Activated T-helper 1 cell treated with anti-CD3 and anti-CD28 coated beads, Interleukin-12 subunit alpha, Interleukin-12 subunit beta, Interleukin-2, Interleukin-4 antibody, amounts not matched to agents 30 ng/mL and 10 ng/mL and 1 ng/mL, durations not matched to agents 14 hours and 24 hours and 36 hours (primary cell): Measurements from ENCODE around the gene ACSF3. TPM values are rescaled to one million over a fixed set of nuclear protein-coding genes. Genes with fewer than 3 reads are reported as not detected.

Source experiments
- DNase-seq: peaks from one replicate; pipeline ENCODE4 v3.0.0; 2021; ENCODE audit warnings: low spot score
- H3K27ac Mint-ChIP-seq: one replicate; pipeline ENCODE4 v1.8.0; 2021; ENCODE audit warnings: mild to moderate bottlenecking, mixed read lengths
- H3K27me3 Mint-ChIP-seq: one replicate; pipeline ENCODE4 v1.8.0; 2022; ENCODE audit warnings: mild to moderate bottlenecking, moderate library complexity, mixed read lengths; ENCODE audit not compliant: insufficient read depth
- H3K36me3 Mint-ChIP-seq: one replicate; pipeline ENCODE4 v1.8.0; 2021; ENCODE audit warnings: low read depth, mixed read lengths
- H3K4me1 Mint-ChIP-seq: one replicate; pipeline ENCODE4 v1.8.0; 2021; ENCODE audit warnings: low read depth, mixed read lengths
- H3K4me3 Mint-ChIP-seq: one replicate; pipeline ENCODE4 v1.8.0; 2021; ENCODE audit warnings: mild to moderate bottlenecking, moderate library complexity, mixed read lengths
- H3K9me3 Mint-ChIP-seq: one replicate; pipeline ENCODE4 v1.8.0; 2021; ENCODE audit warnings: mixed read lengths
- intact Hi-C: fragments of 100-400 bp; cut with micrococcal nuclease; formaldehyde crosslinking; loops from one replicate; pipeline ENCODE4 v1.15.1; 2024
- total RNA-seq: library from RNA; stranded (reverse); gene quantifications from 2 replicates; pipeline ENCODE4 v1.2.3, GENCODE V29; 2022

Gene ACSF3
- total RNA-seq, 1 donor from 2014 or later: 37.0 TPM

DNA sequence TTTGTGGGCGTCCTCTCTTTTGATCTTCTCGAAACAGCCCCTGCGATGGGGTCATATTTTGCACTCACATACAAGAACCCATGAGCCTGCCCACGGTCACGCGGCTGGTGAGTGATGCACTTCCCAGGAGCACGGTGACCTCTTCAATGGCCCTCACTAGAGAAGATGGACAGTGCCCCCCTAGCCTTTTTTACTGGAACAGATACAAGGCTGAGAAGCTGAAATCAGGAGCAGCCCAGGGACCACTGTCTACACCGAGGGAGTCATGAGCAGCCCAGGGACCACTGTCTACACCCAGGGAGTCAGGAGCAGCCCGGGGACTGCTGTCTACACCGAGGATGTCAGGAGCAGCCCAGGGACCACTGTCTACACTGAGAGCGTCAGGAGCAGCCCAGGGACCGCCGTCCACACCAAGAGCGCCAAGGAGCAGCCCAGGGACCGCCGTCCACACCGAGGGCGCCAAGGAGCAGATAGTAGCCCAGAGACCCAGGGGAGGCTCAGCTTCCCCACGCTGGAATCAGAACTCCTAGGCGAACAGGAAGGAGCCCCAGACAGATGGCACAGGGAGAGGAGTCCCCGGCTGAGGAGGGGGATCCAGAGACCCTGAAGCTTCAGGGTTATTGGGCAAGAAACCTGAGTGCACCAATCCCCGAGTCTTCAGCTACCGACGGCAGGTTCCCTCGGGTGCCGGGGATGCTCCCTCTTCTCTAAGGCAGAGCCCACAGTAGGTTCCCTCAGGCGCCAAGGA is 23.7 kb downstream of the ACSF3 start:
- Mint-ChIP-seq H3K9me3 (no peaks in the 10 kb centered on the region), H3K27ac (peak overlapping the region; percentile 5), H3K36me3 (peaks cover 40% of the 10 kb centered on the region), H3K27me3 (no peaks in the 10 kb centered on the region), H3K4me1 (peaks cover 29% of the 10 kb centered on the region), H3K4me3 (no peak overlapping the region)
- intact Hi-C loops: no loop called here
- no peak for DNase-seq

DNA sequence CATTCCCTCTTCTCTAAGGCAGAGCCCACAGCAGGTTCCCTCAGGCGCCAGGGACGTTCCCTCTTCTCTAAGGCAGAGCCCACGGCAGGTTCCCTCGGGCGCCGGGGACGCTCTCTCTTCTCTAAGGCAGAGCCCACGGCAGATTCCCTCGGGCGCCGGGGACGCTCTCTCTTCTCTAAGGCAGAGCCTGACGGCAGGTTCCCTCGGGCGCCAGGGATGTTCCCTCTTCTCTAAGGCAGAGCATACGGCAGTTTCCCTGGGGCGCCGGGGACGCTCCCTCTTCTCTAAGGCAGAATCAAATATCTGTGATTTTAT is 24.3 kb downstream of the ACSF3 start:
- Mint-ChIP-seq H3K27ac (peak overlapping the region; percentile 5), H3K27me3 (no peaks in the 10 kb centered on the region), H3K4me3 (no peak overlapping the region), H3K36me3 (peaks cover 42% of the 10 kb centered on the region), H3K4me1 (peaks cover 29% of the 10 kb centered on the region), H3K9me3 (no peaks in the 10 kb centered on the region)
- DNase-seq: no peak
- intact Hi-C loops: no loop called here

DNA sequence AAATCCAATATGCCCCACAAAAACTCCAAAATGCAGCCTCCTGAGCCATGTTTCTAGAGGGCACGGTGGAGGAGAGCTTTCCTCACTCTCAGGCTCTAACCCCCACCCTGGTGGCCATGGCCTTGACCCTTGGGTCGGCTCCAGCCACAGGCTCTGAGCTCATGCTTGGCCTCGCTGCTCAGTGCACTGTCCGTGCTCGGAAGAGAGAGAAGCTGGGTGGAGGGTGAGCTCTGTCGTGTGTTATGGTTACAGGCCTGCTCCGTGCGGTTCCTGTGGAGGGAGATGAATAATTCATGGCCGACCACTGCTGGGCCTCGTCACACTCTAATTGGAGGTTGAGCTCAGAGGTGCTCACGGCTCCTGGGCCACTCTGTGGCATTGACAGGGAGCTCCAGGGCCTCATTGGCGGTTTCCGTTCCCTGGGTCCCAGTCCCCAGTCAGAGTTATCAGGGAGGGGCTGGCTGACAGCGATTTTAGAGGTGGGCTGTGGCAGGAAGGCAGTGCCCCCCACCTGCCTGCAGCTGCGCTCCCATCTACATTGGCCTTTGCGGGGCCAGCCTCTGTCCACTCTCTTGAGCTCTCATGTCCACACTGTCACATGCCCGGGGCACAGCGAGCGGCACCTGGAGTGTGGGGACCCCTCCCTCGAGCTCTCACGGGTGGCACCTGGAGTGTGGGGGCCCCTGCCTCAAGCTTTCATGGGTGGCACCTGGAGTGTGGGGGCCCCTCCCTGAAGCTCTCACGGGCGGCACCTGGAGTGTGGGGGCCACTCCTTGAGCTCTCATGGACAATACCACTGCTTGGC is 24.9 kb downstream of the ACSF3 start:
- no peaks in the 10 kb centered on the region for H3K9me3 Mint-ChIP-seq
- peaks cover 46% of the 10 kb centered on the region for H3K36me3 Mint-ChIP-seq
- intact Hi-C loops: no loop called here
- no peaks in the 10 kb centered on the region for H3K27me3 Mint-ChIP-seq
- no peak overlapping the region for H3K4me3 Mint-ChIP-seq
- H3K4me1 Mint-ChIP-seq: peaks cover 29% of the 10 kb centered on the region
- no peak for DNase-seq
- H3K27ac Mint-ChIP-seq: no peak overlapping the region

DNA sequence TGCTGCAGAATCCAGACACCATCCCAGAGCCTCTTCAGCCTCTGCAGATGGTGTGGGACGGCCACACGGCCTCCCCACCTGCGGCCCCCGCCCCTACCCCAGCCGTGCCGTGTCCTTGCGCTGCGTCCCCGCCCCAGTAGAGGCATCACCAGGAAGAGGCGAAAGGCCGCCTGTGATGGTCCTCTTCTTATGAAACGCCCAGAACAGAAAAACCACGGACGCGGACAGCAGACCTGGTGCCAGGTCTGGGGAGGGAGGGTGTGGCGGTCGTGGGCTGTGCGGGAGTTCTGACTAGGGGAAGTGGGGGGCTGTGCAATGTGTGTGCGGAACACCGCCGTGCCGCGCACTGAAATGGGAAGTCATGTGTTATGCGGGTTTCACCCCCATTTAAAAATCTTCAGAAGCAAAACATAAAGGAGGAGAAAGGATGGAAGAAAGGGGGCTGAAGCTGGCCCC is 25.5 kb downstream of the ACSF3 start:
- DNase-seq: no peak
- no peak overlapping the region for H3K27ac Mint-ChIP-seq
- peaks cover 47% of the 10 kb centered on the region for H3K36me3 Mint-ChIP-seq
- H3K4me1 Mint-ChIP-seq: peaks cover 22% of the 10 kb centered on the region
- intact Hi-C loops: no loop called here
- no peaks in the 10 kb centered on the region for H3K27me3 Mint-ChIP-seq
- no peak overlapping the region for H3K4me3 Mint-ChIP-seq
- no peaks in the 10 kb centered on the region for H3K9me3 Mint-ChIP-seq

DNA sequence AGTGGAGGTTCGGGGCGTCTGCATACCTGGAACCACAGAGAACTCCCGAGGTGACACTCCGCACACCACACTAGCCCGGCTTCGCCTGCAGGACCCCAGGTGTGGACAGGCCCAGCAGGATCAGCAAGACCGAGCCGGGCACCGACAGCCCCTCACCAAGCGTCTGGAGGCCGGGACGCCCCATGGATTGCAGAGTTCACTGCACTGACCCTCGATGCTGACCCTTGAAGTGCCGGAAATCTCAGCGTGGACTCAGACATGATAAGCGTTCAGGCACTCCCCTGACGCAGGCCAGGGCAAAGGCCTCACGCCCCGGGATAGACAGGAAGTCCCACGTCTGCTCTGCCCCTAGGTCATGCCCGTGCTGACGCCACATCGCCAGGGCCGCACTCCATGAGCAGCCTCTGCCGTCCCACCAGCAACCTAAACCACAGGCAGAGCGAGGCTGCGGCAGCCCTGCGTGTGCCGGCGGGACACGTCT is 26.0 kb downstream of the ACSF3 start:
- no peak overlapping the region for H3K4me3 Mint-ChIP-seq

DNA sequence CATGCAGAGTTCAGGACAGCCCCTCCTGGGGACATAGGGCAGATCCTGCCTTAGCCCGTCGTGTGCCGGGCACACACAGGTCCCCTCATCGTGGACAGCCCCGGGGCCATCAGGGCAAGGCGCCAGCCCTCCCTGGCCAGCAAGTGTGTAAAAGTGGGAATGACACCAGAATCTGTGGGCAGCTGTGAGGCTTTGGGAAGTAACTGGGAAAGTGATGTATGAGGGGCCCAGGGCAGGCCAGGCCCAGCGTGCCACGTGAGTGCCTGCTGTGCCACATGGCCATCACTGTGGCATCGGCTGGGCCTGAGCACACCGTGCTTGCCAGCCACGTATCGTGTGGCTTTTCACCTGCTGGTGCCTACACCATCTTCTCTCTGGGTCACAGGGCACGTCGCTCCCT is 26.6 kb downstream of the ACSF3 start:
- Mint-ChIP-seq H3K36me3 (peaks cover 48% of the 10 kb centered on the region), H3K4me3 (no peak overlapping the region), H3K4me1 (peaks cover 12% of the 10 kb centered on the region), H3K27me3 (no peaks in the 10 kb centered on the region), H3K27ac (no peak overlapping the region), H3K9me3 (no peaks in the 10 kb centered on the region)
- intact Hi-C loops: no loop called here
- no peak for DNase-seq

More for the DNA sequence above, 26.0 kb downstream of the ACSF3 start:
- Mint-ChIP-seq H3K27ac (no peak overlapping the region), H3K36me3 (peaks cover 50% of the 10 kb centered on the region), H3K4me1 (peaks cover 17% of the 10 kb centered on the region), H3K27me3 (no peaks in the 10 kb centered on the region), H3K9me3 (no peaks in the 10 kb centered on the region)
- intact Hi-C loops: no loop called here
- no peak for DNase-seq

DNA sequence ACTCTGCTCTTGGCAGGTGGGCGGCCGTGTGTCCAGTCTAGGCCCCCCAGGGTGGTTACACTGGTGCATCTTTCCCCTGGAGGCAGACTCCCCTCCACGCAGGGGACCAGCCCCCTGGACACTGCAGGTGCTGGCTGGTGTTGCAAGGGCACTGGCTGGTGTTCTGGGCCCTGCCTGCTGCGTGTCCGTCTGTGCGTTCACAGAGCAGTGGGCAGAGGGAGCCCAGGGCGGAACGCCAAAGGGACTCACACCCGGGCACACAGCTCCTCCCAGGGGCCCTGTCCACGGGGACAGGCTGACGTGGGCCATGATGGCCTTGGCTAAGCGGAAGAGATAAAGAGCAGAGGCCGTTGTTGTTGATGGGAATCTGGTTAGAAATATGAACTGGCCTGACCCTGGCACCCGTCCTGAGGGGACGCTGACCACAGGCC is 27.3 kb downstream of the ACSF3 start:
- Mint-ChIP-seq H3K4me1 (peaks cover 5% of the 10 kb centered on the region), H3K4me3 (no peak overlapping the region), H3K36me3 (peaks cover 50% of the 10 kb centered on the region), H3K27ac (no peak overlapping the region), H3K27me3 (no peaks in the 10 kb centered on the region), H3K9me3 (no peaks in the 10 kb centered on the region)
- DNase-seq: no peak
- intact Hi-C loops: no loop called here

DNA sequence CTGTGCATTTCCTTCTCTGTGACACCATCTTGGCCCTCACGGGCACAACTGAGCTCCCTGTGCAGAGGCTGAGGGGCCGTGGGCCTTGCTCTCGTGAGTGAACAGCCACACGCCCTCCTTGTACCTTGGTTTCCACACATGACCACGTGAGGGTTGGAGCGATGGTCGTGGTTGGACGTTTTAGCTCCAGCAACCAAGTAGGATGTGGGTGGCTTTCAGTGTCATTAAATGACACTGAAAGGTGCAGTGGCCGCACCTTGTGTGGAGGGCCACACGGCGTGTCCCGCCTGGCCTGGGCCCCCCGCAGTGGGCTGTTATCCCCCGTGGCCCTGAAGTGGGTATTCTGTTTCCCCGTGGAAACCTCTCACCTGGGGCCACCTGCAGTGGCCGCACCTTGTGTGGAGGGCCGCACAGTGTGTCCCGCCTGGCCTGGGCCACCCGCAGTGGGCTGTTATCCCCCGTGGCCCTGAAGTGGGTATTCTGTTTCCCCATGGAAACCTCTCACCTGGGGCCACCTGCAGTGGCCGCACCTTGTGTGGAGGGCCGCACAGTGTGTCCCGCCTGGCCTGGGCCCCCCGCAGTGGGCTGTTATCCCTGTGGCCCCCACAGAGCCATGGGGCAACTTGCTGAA is 28.2 kb downstream of the ACSF3 start:
- Mint-ChIP-seq H3K4me1 (no peaks in the 10 kb centered on the region), H3K27ac (no peak overlapping the region), H3K4me3 (no peak overlapping the region), H3K9me3 (no peaks in the 10 kb centered on the region), H3K27me3 (no peaks in the 10 kb centered on the region), H3K36me3 (peaks cover 47% of the 10 kb centered on the region)
- DNase-seq: no peak
- intact Hi-C loops: no loop called here

DNA sequence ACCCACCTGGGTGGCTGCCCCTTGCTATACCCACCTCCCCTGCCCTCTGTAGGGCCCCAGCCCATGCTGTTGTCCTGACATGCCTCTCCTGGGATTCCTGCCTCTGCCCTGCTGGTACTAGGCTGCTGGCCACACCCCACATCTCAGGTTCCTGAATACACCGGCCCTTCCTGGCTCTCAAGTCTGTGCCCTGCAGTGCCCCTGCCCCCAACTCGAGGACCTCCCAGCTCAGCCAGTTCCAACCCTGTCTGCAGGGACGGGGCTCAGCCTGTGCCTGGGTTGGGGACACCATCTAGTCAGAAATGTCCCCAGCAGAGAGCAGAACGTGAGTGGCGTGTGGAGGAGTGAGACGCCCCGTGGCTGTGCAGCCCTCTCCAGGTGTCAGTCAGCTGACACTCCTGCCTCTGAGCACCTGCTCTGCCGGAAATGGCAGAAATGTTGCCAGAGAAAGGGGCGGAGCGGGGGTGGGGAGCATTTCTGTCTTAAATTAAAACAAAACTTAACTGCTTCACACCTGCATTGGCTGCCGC is 28.7 kb downstream of the ACSF3 start:
- no peaks in the 10 kb centered on the region for H3K4me1 Mint-ChIP-seq
- DNase-seq: no peak
- H3K27me3 Mint-ChIP-seq: no peaks in the 10 kb centered on the region
- no peak overlapping the region for H3K4me3 Mint-ChIP-seq
- no peak overlapping the region for H3K27ac Mint-ChIP-seq
- intact Hi-C loops: no loop called here
- no peaks in the 10 kb centered on the region for H3K9me3 Mint-ChIP-seq
- H3K36me3 Mint-ChIP-seq: peaks cover 45% of the 10 kb centered on the region

DNA sequence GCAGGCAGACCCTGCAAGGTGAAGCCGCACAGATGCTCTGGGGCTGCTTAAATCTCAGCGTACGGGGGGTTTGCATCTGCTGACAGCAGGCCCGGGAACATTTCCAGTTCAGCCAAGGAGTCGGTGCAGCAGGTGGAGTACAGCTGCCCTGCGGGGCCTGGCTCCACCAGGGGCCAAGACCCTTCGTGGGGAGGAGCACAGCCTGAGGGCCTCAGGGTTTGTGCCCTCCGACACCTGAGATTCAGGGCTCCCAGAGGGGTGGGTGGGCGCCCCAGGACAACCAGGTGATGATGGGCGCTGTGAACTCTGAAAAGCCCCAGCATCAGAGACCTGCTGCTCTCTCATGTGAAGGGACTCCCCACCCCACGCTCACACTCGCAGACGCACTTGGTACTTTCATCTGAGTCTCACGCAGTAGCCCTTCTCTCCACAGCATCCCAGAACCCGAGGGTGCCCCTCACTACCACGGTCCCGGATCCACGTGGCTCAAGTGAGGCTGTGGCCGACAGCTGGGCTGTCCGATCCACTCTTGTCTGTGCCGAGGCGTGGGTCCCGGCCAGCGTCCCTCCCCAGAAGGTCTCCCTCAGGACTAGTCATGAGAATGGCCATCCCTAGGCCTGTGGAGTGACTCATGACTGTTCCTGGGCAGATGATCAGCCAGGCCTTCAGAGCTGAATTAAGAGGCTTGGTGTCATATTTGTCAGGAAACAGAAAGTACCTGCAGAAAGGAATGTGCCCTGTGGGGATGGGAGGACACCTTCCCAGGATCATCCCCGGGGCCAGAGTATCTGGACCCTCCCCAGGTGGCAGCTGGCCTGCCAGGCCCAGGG is 29.6 kb downstream of the ACSF3 start:
- intact Hi-C loops: no loop called here
- H3K36me3 Mint-ChIP-seq: peaks cover 40% of the 10 kb centered on the region
- H3K27me3 Mint-ChIP-seq: no peaks in the 10 kb centered on the region
- H3K27ac Mint-ChIP-seq: no peak overlapping the region
- no peak overlapping the region for H3K4me3 Mint-ChIP-seq
- DNase-seq: no peak
- H3K4me1 Mint-ChIP-seq: no peaks in the 10 kb centered on the region
- no peaks in the 10 kb centered on the region for H3K9me3 Mint-ChIP-seq

DNA sequence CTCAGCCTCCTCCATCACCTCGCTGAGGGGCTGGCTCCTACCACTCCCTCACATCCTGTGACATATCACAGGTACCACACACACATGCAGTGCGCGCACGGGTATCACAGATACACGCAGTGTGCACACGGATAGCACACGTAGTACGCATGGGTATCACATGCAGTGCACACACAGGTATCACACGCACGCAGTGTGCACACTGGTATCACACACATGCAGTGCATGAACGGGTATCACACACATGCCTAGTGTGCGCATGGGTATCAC is 30.1 kb downstream of the ACSF3 start:
- intact Hi-C loops: no loop called here
- H3K9me3 Mint-ChIP-seq: no peaks in the 10 kb centered on the region
- H3K4me1 Mint-ChIP-seq: peaks cover under 1% of the 10 kb centered on the region
- H3K4me3 Mint-ChIP-seq: no peak overlapping the region
- H3K36me3 Mint-ChIP-seq: peaks cover 40% of the 10 kb centered on the region
- DNase-seq: no peak
- H3K27ac Mint-ChIP-seq: no peak overlapping the region
- H3K27me3 Mint-ChIP-seq: no peaks in the 10 kb centered on the region

DNA sequence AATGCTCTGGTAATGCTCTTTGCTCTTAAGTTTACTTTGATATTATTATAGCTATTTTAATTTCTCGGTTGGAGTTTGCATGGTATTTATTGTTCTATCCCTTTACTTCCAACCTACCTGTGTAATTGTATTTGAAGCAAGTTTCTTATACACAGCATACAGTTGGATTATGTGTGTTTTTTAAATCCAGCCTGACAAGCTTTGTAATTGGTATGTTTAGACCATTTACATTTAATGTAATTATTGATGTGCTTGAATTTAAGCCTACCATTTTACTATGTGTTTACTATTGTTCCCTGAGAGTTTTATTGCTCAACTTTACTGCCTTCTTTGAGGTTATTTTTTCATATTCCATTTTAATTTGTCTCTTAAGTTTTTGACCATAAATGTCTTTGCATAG is 35.7 kb downstream of the ACSF3 start:
- peaks cover 40% of the 10 kb centered on the region for H3K36me3 Mint-ChIP-seq

More for the DNA sequence above, 35.7 kb downstream of the ACSF3 start:
- intact Hi-C loops: no loop called here
- Mint-ChIP-seq H3K9me3 (no peaks in the 10 kb centered on the region), H3K27ac (no peak overlapping the region), H3K4me1 (peaks cover 9% of the 10 kb centered on the region), H3K27me3 (no peaks in the 10 kb centered on the region), H3K4me3 (no peak overlapping the region)
- no peak for DNase-seq
